Measurements from ENCODE around the gene LMTK2. TPM values are rescaled to one million over a fixed set of nuclear protein-coding genes. Genes with fewer than 3 reads are reported as not detected.

Gene LMTK2
- total RNA-seq, 4 donors from 2014 or later: 22.5 to 31.7 (median 28.4) TPM

DNA sequence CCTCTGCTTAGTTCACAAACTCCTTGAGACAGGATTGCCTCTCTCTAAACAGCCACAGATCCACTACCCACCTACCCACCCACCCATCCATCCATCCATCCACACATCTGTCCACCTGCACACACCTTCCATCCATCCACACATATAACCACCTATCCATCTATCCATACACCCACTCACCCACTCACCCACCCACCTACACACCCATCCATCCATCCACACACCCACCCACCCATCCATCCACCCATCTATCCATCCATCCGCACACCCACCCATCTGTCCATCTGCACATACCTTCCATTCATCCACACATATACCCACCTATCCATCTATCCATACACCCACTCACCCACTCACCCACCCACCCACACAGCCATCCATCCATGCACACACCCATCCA is 135.7 kb downstream of the LMTK2 start:
- intact Hi-C loops (cut with DNase I): no loop called here
- no peak overlapping the region for H3K27ac ChIP-seq (replicated peaks in 1 of 4)
- peaks cover 0 to 19% (median 7%) of the 10 kb centered on the region in 4 donors for H3K4me1 ChIP-seq
- TF ChIP-seq POLR2AphosphoS5 (IDR thresholded peaks at IDR 0.05) (no peak), POLR2A (IDR thresholded peaks at IDR 0.05; ENCODE audit: low read depth) (no peak), EP300 (IDR thresholded peaks at IDR 0.05) (no peak)
- TF ChIP-seq, protein P1, sequence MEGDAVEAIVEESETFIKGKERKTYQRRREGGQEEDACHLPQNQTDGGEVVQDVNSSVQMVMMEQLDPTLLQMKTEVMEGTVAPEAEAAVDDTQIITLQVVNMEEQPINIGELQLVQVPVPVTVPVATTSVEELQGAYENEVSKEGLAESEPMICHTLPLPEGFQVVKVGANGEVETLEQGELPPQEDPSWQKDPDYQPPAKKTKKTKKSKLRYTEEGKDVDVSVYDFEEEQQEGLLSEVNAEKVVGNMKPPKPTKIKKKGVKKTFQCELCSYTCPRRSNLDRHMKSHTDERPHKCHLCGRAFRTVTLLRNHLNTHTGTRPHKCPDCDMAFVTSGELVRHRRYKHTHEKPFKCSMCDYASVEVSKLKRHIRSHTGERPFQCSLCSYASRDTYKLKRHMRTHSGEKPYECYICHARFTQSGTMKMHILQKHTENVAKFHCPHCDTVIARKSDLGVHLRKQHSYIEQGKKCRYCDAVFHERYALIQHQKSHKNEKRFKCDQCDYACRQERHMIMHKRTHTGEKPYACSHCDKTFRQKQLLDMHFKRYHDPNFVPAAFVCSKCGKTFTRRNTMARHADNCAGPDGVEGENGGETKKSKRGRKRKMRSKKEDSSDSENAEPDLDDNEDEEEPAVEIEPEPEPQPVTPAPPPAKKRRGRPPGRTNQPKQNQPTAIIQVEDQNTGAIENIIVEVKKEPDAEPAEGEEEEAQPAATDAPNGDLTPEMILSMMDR (IDR thresholded peaks at IDR 0.05): no peak
- H3K36me3 ChIP-seq: peaks cover 12 to 81% (median 66%) of the 10 kb centered on the region in 4 donors
- no peak for DNase-seq (ENCODE audit: extremely low spot score)
- H3K9me3 ChIP-seq: no peaks in the 10 kb centered on the region
- WGBS: 93% methylated on average over 1 of the region's 1 CpG
- H3K27me3 ChIP-seq: no peaks in the 10 kb centered on the region
- no peak overlapping the region for H3K4me3 ChIP-seq

DNA sequence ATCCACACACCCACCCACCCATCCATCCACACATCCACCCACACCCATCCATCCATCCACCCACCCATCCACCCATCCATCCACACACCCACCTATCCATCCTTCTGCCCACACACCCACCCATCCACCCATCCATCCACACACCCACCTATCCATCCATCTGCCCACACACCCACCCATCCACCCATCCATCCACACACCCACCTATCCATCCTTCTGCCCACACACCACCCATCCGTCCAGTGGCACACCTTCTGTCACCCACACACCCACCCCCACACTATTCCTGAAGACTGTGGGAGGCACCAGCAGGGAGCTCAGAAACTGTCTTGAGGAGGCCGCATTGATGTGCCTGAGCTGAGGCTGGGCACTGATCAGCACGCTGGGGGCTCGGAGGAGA is 136.3 kb downstream of the LMTK2 start:
- no peaks in the 10 kb centered on the region for H3K9me3 ChIP-seq
- 91% methylated on average over 4 of the region's 4 CpGs for WGBS
- no peaks in the 10 kb centered on the region for H3K27me3 ChIP-seq
- H3K4me3 ChIP-seq: no peak overlapping the region
- H3K27ac ChIP-seq (replicated peaks in 1 of 4): no peak overlapping the region
- intact Hi-C loops (cut with DNase I): no loop called here
- H3K4me1 ChIP-seq: peaks cover 0 to 19% (median 9%) of the 10 kb centered on the region in 4 donors
- no peak for TF ChIP-seq POLR2AphosphoS5 (IDR thresholded peaks at IDR 0.05)
- TF ChIP-seq, protein P1 (IDR thresholded peaks at IDR 0.05): no peak
- TF ChIP-seq POLR2A (IDR thresholded peaks at IDR 0.05; ENCODE audit: low read depth): no peak
- no peak for TF ChIP-seq EP300 (IDR thresholded peaks at IDR 0.05)
- no peak for DNase-seq (ENCODE audit: extremely low spot score)
- H3K36me3 ChIP-seq: peaks cover 11 to 80% (median 63%) of the 10 kb centered on the region in 4 donors

DNA sequence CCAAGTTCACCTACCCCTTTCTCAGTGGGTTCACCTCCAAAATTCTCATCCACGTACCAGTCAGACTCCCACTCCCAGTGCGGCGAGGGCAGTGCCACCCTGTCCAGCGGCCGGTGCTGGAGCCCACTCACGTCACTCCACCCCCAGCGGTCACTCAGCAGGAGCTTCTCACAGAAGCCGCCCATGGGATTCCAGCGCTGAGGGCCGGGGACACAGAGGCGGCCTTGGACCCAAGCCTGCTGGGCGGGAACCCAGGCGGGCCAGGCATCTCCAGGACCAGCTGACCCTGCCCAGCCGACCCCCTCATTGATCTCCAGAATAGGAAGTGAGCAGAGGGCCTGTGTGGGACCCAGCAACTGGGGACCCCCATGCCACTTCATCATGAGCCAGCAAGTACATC is 138.2 kb downstream of the LMTK2 start:
- intact Hi-C loops (cut with DNase I): loop anchor here (5.0 kb wide), 1 partner anchor 37 kb away; the partner anchor contains the start of gene BRI3
- peaks cover 5 to 64% (median 46%) of the 10 kb centered on the region in 4 donors for H3K36me3 ChIP-seq
- H3K4me3 ChIP-seq: no peak overlapping the region

DNA sequence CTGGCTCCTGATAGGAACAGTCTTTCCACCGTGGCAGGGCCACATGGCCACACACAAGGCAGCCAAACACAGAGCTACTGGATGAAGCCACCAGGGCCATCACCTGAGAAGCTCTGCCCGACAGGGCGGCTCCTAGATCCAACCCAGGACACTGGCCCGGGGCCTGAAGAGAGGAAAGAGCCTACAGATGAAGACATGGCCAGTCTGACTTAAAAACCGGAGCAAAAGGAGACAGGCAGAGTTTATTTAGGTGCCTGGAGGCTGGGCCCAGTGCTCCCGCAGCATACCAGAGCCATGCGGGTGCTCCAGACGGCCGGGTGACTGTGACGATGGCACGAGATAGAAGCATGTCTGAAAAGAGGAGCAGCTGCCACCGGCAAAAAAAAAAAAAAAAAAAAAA is 141.5 kb downstream of the LMTK2 start:
- no peak for DNase-seq (ENCODE audit: extremely low spot score)
- 90% methylated on average over 12 of the region's 12 CpGs for WGBS
- no peak overlapping the region for H3K4me3 ChIP-seq
- H3K9me3 ChIP-seq: no peaks in the 10 kb centered on the region
- H3K36me3 ChIP-seq: peaks cover 0 to 36% (median 20%) of the 10 kb centered on the region in 4 donors
- TF ChIP-seq EP300 (IDR thresholded peaks at IDR 0.05) (no peak), POLR2AphosphoS5 (IDR thresholded peaks at IDR 0.05) (no peak), POLR2A (IDR thresholded peaks at IDR 0.05; ENCODE audit: low read depth) (no peak)
- TF ChIP-seq, protein P1 (IDR thresholded peaks at IDR 0.05): no peak
- H3K27me3 ChIP-seq: no peaks in the 10 kb centered on the region
- intact Hi-C loops (cut with DNase I): loop anchor here (5.0 kb wide), 1 partner anchor 34 kb away; the partner anchor contains the start of gene BRI3
- H3K27ac ChIP-seq (replicated peaks in 1 of 4): peak overlapping the region in 2 of 4 donors; percentile 56 to 91
- H3K4me1 ChIP-seq: peaks cover 35 to 53% (median 47%) of the 10 kb centered on the region in 4 donors

More for the DNA sequence above, 138.2 kb downstream of the LMTK2 start:
- WGBS: 95% methylated on average over 13 of the region's 14 CpGs
- no peak for DNase-seq (ENCODE audit: extremely low spot score)
- Histone ChIP-seq H3K27ac (replicated peaks in 1 of 4) (no peak overlapping the region), H3K4me1 (peaks cover 8 to 28% (median 25%) of the 10 kb centered on the region in 4 donors), H3K9me3 (no peaks in the 10 kb centered on the region), H3K27me3 (no peaks in the 10 kb centered on the region)
- TF ChIP-seq POLR2AphosphoS5 (IDR thresholded peaks at IDR 0.05) (no peak), EP300 (IDR thresholded peaks at IDR 0.05) (no peak), POLR2A (IDR thresholded peaks at IDR 0.05; ENCODE audit: low read depth) (no peak)
- TF ChIP-seq, protein P1 (IDR thresholded peaks at IDR 0.05): no peak
